ENCODE measurements around the gene TEDC1.

The TEDC1 gene

DNA sequence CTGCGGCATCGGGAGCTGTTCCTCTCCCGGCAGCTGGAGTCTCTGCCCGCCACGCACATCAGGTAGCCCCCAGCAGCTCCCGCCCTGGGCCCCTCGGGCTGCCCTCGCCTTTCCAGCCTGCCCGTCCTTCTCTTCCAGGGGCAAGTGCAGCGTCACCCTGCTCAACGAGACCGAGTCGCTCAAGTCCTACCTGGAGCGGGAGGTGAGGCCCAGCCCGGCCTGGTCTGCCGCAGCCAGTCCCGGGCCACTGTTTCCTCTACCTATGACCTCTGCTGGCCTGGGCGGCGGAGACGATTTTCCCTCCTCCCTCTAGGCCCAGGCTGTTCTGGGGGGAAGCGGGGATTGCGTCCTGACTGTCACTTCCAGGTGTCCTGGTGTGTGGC, 40.9 kb upstream of the TEDC1 start:
- Histone ChIP-seq H3K9ac (ENCODE audit: low read length) (no peak overlapping the region), H2AFZ (ENCODE audit: low read length) (no peak overlapping the region), H3K27me3 (replicated peaks; ENCODE audit: insufficient read depth, low read length) (no peaks in the 10 kb centered on the region), H3K4me2 (ENCODE audit: low read depth, low read length) (no peak overlapping the region), H3K79me2 (ENCODE audit: low read length) (no peaks in the 10 kb centered on the region), H3K27ac (ENCODE audit: low read length) (no peak overlapping the region), H3K4me1 (ENCODE audit: low read length) (no peaks in the 10 kb centered on the region), H4K20me1 (ENCODE audit: insufficient read depth, low read length) (no peaks in the 10 kb centered on the region), H3F3A (ENCODE audit: insufficient read depth, low read length) (no peaks in the 10 kb centered on the region), H3K9me2 (replicated peaks; ENCODE audit: insufficient read depth, low read length) (no peaks in the 10 kb centered on the region), H3K9me3 (replicated peaks; ENCODE audit: insufficient read depth, low read length) (no peaks in the 10 kb centered on the region), H3K4me3 (ENCODE audit: low read length) (no peak overlapping the region), H3K36me3 (replicated peaks; ENCODE audit: insufficient read depth, low read length) (no peaks in the 10 kb centered on the region)
- no peak for DNase-seq
- TF ChIP-seq EZH2phosphoT487 (IDR thresholded peaks at IDR 0.05; ENCODE audit: low read length), result no peak
- TF ChIP-seq, protein P1, sequence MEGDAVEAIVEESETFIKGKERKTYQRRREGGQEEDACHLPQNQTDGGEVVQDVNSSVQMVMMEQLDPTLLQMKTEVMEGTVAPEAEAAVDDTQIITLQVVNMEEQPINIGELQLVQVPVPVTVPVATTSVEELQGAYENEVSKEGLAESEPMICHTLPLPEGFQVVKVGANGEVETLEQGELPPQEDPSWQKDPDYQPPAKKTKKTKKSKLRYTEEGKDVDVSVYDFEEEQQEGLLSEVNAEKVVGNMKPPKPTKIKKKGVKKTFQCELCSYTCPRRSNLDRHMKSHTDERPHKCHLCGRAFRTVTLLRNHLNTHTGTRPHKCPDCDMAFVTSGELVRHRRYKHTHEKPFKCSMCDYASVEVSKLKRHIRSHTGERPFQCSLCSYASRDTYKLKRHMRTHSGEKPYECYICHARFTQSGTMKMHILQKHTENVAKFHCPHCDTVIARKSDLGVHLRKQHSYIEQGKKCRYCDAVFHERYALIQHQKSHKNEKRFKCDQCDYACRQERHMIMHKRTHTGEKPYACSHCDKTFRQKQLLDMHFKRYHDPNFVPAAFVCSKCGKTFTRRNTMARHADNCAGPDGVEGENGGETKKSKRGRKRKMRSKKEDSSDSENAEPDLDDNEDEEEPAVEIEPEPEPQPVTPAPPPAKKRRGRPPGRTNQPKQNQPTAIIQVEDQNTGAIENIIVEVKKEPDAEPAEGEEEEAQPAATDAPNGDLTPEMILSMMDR (IDR thresholded peaks at IDR 0.05; ENCODE audit: low read length), result no peak
- no peak for TF ChIP-seq EZH2 (optimal IDR thresholded peaks at IDR 0.05; ENCODE audit: low read depth, low read length)

DNA sequence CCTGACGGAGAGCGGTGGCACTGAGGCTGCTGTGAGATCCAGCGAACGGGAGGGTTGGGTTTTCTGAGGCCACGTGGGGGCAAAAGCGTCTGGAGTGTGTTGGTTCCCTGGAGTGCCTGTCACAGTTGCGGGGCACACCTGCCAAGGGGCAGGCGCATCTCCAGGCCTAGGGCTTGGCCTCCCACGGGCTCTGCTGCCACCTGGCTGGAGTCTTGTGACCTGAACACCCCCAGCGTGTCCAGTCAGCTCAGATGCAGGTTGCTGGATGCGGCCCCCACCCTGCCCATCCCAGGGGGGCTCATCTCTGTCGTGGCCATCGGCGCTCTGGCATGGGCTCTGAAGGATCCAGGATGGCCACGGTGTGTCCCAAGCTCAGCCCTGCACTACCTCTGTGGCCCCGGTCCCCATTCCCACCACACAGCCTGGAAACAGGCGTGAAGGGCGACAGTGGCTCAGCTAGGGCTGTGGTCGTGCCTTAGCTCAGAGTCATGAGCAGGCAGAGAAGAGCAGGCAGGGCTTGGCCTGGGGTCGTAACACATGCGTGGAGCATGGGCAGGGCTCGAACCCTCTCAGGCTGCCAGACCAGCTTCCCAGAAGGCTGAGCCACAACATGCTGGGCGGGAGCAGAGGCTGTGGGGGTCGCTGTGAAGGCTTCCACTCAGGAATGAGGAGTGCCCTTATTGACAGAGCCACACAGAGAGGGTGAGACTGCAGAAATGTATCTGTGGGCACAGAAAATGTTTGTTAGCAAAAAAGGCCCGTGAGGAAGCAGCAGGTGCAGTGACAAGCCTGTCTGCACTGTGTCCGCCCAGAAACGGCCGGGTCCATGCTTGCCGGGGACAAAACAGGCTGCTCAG, 40.0 kb upstream of the TEDC1 start:
- Histone ChIP-seq H4K20me1 (ENCODE audit: insufficient read depth, low read length) (no peaks in the 10 kb centered on the region), H3K36me3 (replicated peaks; ENCODE audit: insufficient read depth, low read length) (no peaks in the 10 kb centered on the region), H3K9ac (ENCODE audit: low read length) (no peak overlapping the region), H2AFZ (ENCODE audit: low read length) (no peak overlapping the region), H3F3A (ENCODE audit: insufficient read depth, low read length) (no peaks in the 10 kb centered on the region), H3K4me3 (ENCODE audit: low read length) (no peak overlapping the region), H3K4me1 (ENCODE audit: low read length) (no peaks in the 10 kb centered on the region), H3K27ac (ENCODE audit: low read length) (no peak overlapping the region), H3K79me2 (ENCODE audit: low read length) (no peaks in the 10 kb centered on the region), H3K9me2 (replicated peaks; ENCODE audit: insufficient read depth, low read length) (no peaks in the 10 kb centered on the region), H3K9me3 (replicated peaks; ENCODE audit: insufficient read depth, low read length) (no peaks in the 10 kb centered on the region), H3K27me3 (replicated peaks; ENCODE audit: insufficient read depth, low read length) (no peaks in the 10 kb centered on the region), H3K4me2 (ENCODE audit: low read depth, low read length) (no peak overlapping the region)
- TF ChIP-seq EZH2phosphoT487 (IDR thresholded peaks at IDR 0.05; ENCODE audit: low read length) (no peak), EZH2 (optimal IDR thresholded peaks at IDR 0.05; ENCODE audit: low read depth, low read length) (no peak)
- TF ChIP-seq, protein P1 (IDR thresholded peaks at IDR 0.05; ENCODE audit: low read length), result no peak
- no peak for DNase-seq

DNA sequence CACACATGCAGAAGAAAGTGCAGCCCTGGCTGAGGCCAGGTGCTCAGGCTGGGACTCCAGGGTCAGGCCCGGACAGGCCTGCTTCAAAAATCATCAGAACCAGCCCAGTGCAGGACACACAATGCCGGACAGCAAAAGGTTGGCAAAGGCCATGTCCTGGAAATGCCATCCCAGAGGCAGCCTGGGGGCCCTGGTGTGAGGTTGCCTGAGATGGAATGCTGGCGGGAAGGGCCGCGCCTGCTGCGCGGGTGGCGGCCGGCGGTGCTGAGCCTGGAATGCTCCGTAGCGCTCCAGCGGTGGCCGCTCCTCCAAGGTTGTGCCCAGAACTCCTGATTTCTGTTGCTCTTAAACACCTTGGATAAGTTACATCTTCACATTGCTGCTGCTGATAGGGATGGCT, 38.1 kb upstream of the TEDC1 start:
- Histone ChIP-seq H3K27me3 (replicated peaks; ENCODE audit: insufficient read depth, low read length) (no peaks in the 10 kb centered on the region), H3K9ac (ENCODE audit: low read length) (no peak overlapping the region), H3K79me2 (ENCODE audit: low read length) (no peaks in the 10 kb centered on the region), H3K9me3 (replicated peaks; ENCODE audit: insufficient read depth, low read length) (no peaks in the 10 kb centered on the region), H2AFZ (ENCODE audit: low read length) (no peak overlapping the region), H3K9me2 (replicated peaks; ENCODE audit: insufficient read depth, low read length) (no peaks in the 10 kb centered on the region), H3K4me2 (ENCODE audit: low read depth, low read length) (no peak overlapping the region), H3K4me3 (ENCODE audit: low read length) (no peak overlapping the region), H4K20me1 (ENCODE audit: insufficient read depth, low read length) (no peaks in the 10 kb centered on the region), H3K27ac (ENCODE audit: low read length) (no peak overlapping the region), H3K36me3 (replicated peaks; ENCODE audit: insufficient read depth, low read length) (no peaks in the 10 kb centered on the region), H3K4me1 (ENCODE audit: low read length) (no peaks in the 10 kb centered on the region), H3F3A (ENCODE audit: insufficient read depth, low read length) (no peaks in the 10 kb centered on the region)
- DNase-seq, result no peak
- TF ChIP-seq EZH2phosphoT487 (IDR thresholded peaks at IDR 0.05; ENCODE audit: low read length) (no peak), EZH2 (optimal IDR thresholded peaks at IDR 0.05; ENCODE audit: low read depth, low read length) (no peak)
- TF ChIP-seq, protein P1 (IDR thresholded peaks at IDR 0.05; ENCODE audit: low read length), result no peak
